Measurements from ENCODE around the gene STIP1.

STIP1 gene

GRCh38 chr11:64165842-64166635 is 19.9 kb upstream of the STIP1 start, which contains the start of gene MACROD1:
Gene MACROD1 (minus strand): TSS chr11:64166113. CDS start chr11:64165994, 119 bp downstream.
- peak; percentile 38; the same call in 1 of the 2 replicates for TF ChIP-seq EGR1 (IDR thresholded peaks at IDR 0.05)
- peak; percentile 3; the same call in 1 of the 2 replicates for TF ChIP-seq ZBTB7A (IDR thresholded peaks at IDR 0.05; ENCODE audit: low read depth)
- TF ChIP-seq RAD21 (IDR thresholded peaks at IDR 0.05; ENCODE audit: low read depth): peak; percentile 24; the same call in 1 of the 2 replicates
- 0 out of 2 replicates have a peak, but pooled peaks have one; percentile 15 for TF ChIP-seq CREB1 (IDR thresholded peaks at IDR 0.05; ENCODE audit: low read depth)
- TF ChIP-seq EP300 (IDR thresholded peaks at IDR 0.05; ENCODE audit: borderline replicate concordance): peak; percentile 68
- TF ChIP-seq TEAD4 (IDR thresholded peaks at IDR 0.05): peak; percentile 73
- TF ChIP-seq MAX (IDR thresholded peaks at IDR 0.05): peak; percentile 86
- peak; percentile 50; the same call in 1 of the 2 replicates for TF ChIP-seq FOXM1 (IDR thresholded peaks at IDR 0.05; ENCODE audit: borderline replicate concordance, low read depth)
- peak; percentile 60 for TF ChIP-seq USF1 (IDR thresholded peaks at IDR 0.05)
- 0 out of 2 replicates have a peak, but pooled peaks have one; percentile 8 for TF ChIP-seq YY1 (IDR thresholded peaks at IDR 0.05; ENCODE audit: low read depth)
- TF ChIP-seq CEBPB (IDR thresholded peaks at IDR 0.05): peak; percentile 22; the same call in 1 of the 2 replicates
- peak; percentile 90 for TF ChIP-seq TCF12 (IDR thresholded peaks at IDR 0.05; ENCODE audit: low read depth)
- TF ChIP-seq REST (IDR thresholded peaks at IDR 0.05; ENCODE audit: low read depth): no peak
- TF ChIP-seq TAF1 (IDR thresholded peaks at IDR 0.05; ENCODE audit: low read depth): no peak; the same call in none of the 2 replicates
- TF ChIP-seq NFIC (IDR thresholded peaks at IDR 0.05): peak; percentile 69

- TF ChIP-seq RAD21 (IDR thresholded peaks at IDR 0.05; ENCODE audit: low read depth) (no peak), REST (IDR thresholded peaks at IDR 0.05; ENCODE audit: low read depth) (no peak), TAF1 (IDR thresholded peaks at IDR 0.05; ENCODE audit: low read depth) (no peak), TEAD4 (IDR thresholded peaks at IDR 0.05) (no peak), CREB1 (IDR thresholded peaks at IDR 0.05; ENCODE audit: low read depth) (no peak), CEBPB (IDR thresholded peaks at IDR 0.05) (no peak), FOXM1 (IDR thresholded peaks at IDR 0.05; ENCODE audit: borderline replicate concordance, low read depth) (no peak), USF1 (IDR thresholded peaks at IDR 0.05) (no peak), ZBTB7A (IDR thresholded peaks at IDR 0.05; ENCODE audit: low read depth) (no peak), MAX (IDR thresholded peaks at IDR 0.05) (no peak), NFIC (IDR thresholded peaks at IDR 0.05) (no peak)
Observed at GRCh38 chr11:64170419-64170818, 15.6 kb upstream of the STIP1 start.

GRCh38 chr11:64173616-64174355 is 12.2 kb upstream of the STIP1 start:
- TF ChIP-seq YY1 (IDR thresholded peaks at IDR 0.05; ENCODE audit: low read depth): no peak
- no peak for TF ChIP-seq TEAD4 (IDR thresholded peaks at IDR 0.05)
- no peak for TF ChIP-seq TAF1 (IDR thresholded peaks at IDR 0.05; ENCODE audit: low read depth)
- TF ChIP-seq CEBPB (IDR thresholded peaks at IDR 0.05): no peak
- no peak for TF ChIP-seq EP300 (IDR thresholded peaks at IDR 0.05; ENCODE audit: borderline replicate concordance)
- TF ChIP-seq REST (IDR thresholded peaks at IDR 0.05; ENCODE audit: low read depth): no peak
- no peak for TF ChIP-seq ZBTB7A (IDR thresholded peaks at IDR 0.05; ENCODE audit: low read depth)
- no peak for TF ChIP-seq CREB1 (IDR thresholded peaks at IDR 0.05; ENCODE audit: low read depth)
- no peak for TF ChIP-seq RAD21 (IDR thresholded peaks at IDR 0.05; ENCODE audit: low read depth)
- TF ChIP-seq FOXM1 (IDR thresholded peaks at IDR 0.05; ENCODE audit: borderline replicate concordance, low read depth): no peak
- no peak for TF ChIP-seq MAX (IDR thresholded peaks at IDR 0.05)
- TF ChIP-seq EGR1 (IDR thresholded peaks at IDR 0.05): no peak
- TF ChIP-seq TCF12 (IDR thresholded peaks at IDR 0.05; ENCODE audit: low read depth): no peak
- no peak for TF ChIP-seq USF1 (IDR thresholded peaks at IDR 0.05)
- no peak for TF ChIP-seq NFIC (IDR thresholded peaks at IDR 0.05)

Data from Ishikawa (cell line).